MCF 10A (cell line): ENCODE measurements around the gene TMEM169. TPM values are rescaled to one million over a fixed set of nuclear protein-coding genes. Genes with fewer than 3 reads are reported as not detected.

ENCODE experiments used
- BruUV-seq: library from RNA; stranded (reverse); fragments of 400-500 nt; replicated peaks from 2 replicates; lab custom pipeline; 2021; lab: Mats Ljungman, UMichigan
- CTCF ChIA-PET: fragments of 300-600 bp; sonication (Branson Sonifier 250); formaldehyde crosslinking; extraction: SDS; loops from one replicate; lab custom pipeline; 2021; ENCODE audit warnings: antibody characterized with exemption, inconsistent platforms; lab: Yijun Ruan, JAX
- POLR2A ChIA-PET: fragments of 300-600, 350-650 bp; sonication (Branson Sonifier 250); formaldehyde crosslinking; extraction: SDS; loops from one replicate; lab custom pipeline; 2020; ENCODE audit warnings: antibody characterized with exemption, inconsistent platforms; lab: Yijun Ruan, JAX
- DNase-seq: peaks from one replicate; pipeline ENCODE4 v3.0.0-alpha.2; 2018; ENCODE audit not compliant: unreplicated experiment
- H3K27ac Mint-ChIP-seq: one replicate; pipeline ENCODE4 v1.8.0; 2022; ENCODE audit warnings: mild to moderate bottlenecking, low read depth, mixed read lengths; ENCODE audit not compliant: unreplicated experiment
- H3K27me3 Mint-ChIP-seq: one replicate; pipeline ENCODE4 v1.8.0; 2022; ENCODE audit warnings: mixed read lengths; ENCODE audit not compliant: insufficient read depth, unreplicated experiment
- H3K36me3 Mint-ChIP-seq: one replicate; pipeline ENCODE4 v1.8.0; 2022; ENCODE audit warnings: mild to moderate bottlenecking, moderate library complexity, mixed read lengths; ENCODE audit not compliant: insufficient read depth, unreplicated experiment
- H3K4me1 Mint-ChIP-seq: one replicate; pipeline ENCODE4 v1.8.0; 2022; ENCODE audit warnings: mixed read lengths; ENCODE audit not compliant: insufficient read depth, unreplicated experiment
- H3K4me3 Mint-ChIP-seq: one replicate; pipeline ENCODE4 v1.8.0; 2022; ENCODE audit warnings: mild to moderate bottlenecking, moderate library complexity, mixed read lengths; ENCODE audit not compliant: unreplicated experiment
- H3K9me3 Mint-ChIP-seq: one replicate; pipeline ENCODE4 v1.8.0; 2022; ENCODE audit warnings: mixed read lengths; ENCODE audit not compliant: unreplicated experiment
- intact Hi-C: fragments of 100-400 bp; cut with micrococcal nuclease; formaldehyde crosslinking; loops from 2 replicates; pipeline ENCODE4 v1.14.1; 2022
- total RNA-seq: library from RNA; stranded (reverse); gene quantifications from 2 replicates; pipeline ENCODE4 v1.2.3, GENCODE V29; 2022
- TF ChIP-seq, protein P1 (sequence below): fragments of 200-600 bp; IDR thresholded peaks from one replicate; pipeline ENCODE4 v1.8.0; 2022; ENCODE audit warnings: antibody characterized with exemption, mild to moderate bottlenecking; ENCODE audit not compliant: unreplicated experiment

Gene TMEM169
- total RNA-seq, 1 experiment from 2014 or later, result 0.35 TPM

- ChIA-PET POLR2A (no interaction called here), CTCF (interaction anchor here (1.1 to 2.4 kb wide), 2 partner anchors 18 to 29 kb away, joined by 4 to 16 read pairs; no protein-coding TSS in a partner anchor)
- Mint-ChIP-seq H3K4me3 (no peak overlapping the region), H3K27me3 (no peaks in the 10 kb centered on the region), H3K36me3 (peaks cover 6% of the 10 kb centered on the region), H3K27ac (no peak overlapping the region), H3K4me1 (no peaks in the 10 kb centered on the region), H3K9me3 (no peaks in the 10 kb centered on the region)
- TF ChIP-seq, protein P1, sequence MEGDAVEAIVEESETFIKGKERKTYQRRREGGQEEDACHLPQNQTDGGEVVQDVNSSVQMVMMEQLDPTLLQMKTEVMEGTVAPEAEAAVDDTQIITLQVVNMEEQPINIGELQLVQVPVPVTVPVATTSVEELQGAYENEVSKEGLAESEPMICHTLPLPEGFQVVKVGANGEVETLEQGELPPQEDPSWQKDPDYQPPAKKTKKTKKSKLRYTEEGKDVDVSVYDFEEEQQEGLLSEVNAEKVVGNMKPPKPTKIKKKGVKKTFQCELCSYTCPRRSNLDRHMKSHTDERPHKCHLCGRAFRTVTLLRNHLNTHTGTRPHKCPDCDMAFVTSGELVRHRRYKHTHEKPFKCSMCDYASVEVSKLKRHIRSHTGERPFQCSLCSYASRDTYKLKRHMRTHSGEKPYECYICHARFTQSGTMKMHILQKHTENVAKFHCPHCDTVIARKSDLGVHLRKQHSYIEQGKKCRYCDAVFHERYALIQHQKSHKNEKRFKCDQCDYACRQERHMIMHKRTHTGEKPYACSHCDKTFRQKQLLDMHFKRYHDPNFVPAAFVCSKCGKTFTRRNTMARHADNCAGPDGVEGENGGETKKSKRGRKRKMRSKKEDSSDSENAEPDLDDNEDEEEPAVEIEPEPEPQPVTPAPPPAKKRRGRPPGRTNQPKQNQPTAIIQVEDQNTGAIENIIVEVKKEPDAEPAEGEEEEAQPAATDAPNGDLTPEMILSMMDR, result no peak
- DNase-seq, result no peak
- no TSS peak for BruUV-seq
- intact Hi-C loops, result no loop called here
Observed at GRCh38 chr2:216052420-216052819, 29.3 kb upstream of the TMEM169 start.

- CTCF ChIA-PET, result interaction anchor here (1.2 to 1.6 kb wide), 2 partner anchors 22 to 107 kb away, joined by 4 to 6 read pairs; no protein-coding TSS in a partner anchor
Observed at GRCh38 chr2:216055680-216056079, 26.0 kb upstream of the TMEM169 start.

DNA sequence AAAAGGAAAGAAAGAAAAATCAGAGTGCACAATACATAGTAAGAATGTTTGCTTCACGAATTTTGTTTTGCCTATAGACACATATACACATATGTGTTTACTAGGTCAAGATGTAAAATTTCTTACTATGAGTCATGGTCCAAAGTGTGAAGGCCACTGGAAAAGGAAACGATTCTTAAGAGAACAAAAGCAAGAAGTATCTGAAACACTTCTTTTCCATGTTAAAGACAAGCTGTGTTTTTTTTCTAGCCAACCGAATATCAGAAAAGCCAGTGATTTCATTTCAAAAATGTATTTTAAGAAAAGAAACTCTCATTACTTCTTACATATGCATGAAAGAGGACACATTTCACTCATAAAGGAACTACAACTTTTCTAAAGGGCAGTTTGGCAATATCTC, 25.0 kb upstream of the TMEM169 start:
- peaks cover 5% of the 10 kb centered on the region for H3K4me1 Mint-ChIP-seq
- H3K27ac Mint-ChIP-seq, result no peak overlapping the region
- POLR2A ChIA-PET, result no interaction called here

More at GRCh38 chr2:216055680-216056079, 26.0 kb upstream of the TMEM169 start:
- H3K27ac Mint-ChIP-seq, result no peak overlapping the region
- intact Hi-C loops, result no loop called here
- H3K27me3 Mint-ChIP-seq, result no peaks in the 10 kb centered on the region
- peaks cover 5% of the 10 kb centered on the region for H3K4me1 Mint-ChIP-seq
- peaks cover under 1% of the 10 kb centered on the region for H3K36me3 Mint-ChIP-seq
- no peak for DNase-seq
- no peaks in the 10 kb centered on the region for H3K9me3 Mint-ChIP-seq
- BruUV-seq, result no TSS peak
- POLR2A ChIA-PET, result no interaction called here
- no peak overlapping the region for H3K4me3 Mint-ChIP-seq
- TF ChIP-seq, protein P1, result no peak

DNA sequence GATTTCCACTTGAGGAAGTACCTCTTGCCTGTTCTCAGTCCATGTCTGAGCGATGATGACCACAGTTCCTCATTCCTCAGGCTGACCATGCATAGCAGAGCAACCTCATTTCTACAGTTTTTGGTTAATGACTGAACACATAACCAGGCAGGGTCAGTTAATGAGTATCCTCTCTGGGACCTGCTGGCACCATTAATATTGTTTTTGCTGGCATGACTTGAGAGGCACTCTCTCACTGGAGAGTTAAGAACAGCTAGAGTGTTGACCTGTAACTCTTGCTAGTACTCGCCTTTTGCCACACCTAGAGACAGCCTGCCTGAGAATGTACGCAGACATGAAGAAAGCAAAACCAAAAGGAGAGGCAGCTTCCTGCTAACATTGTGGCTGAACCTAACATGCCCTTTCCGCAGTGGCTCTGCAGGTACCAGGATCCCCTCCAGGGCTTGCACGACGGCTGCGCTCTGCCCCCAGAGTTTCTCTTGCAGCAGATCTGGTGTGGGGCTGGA, 24.0 kb upstream of the TMEM169 start:
- Mint-ChIP-seq H3K27me3 (no peaks in the 10 kb centered on the region), H3K9me3 (no peaks in the 10 kb centered on the region), H3K4me1 (peaks cover 5% of the 10 kb centered on the region), H3K27ac (peak overlapping the region; percentile 28), H3K4me3 (no peak overlapping the region), H3K36me3 (peaks cover 14% of the 10 kb centered on the region)
- TF ChIP-seq, protein P1, result no peak
- CTCF ChIA-PET, result interaction anchor here (1.4 to 2.8 kb wide), 2 partner anchors 24 to 35 kb away, joined by 5 to 23 read pairs; no protein-coding TSS in a partner anchor
- intact Hi-C loops, result no loop called here
- BruUV-seq, result no TSS peak
- DNase-seq, result no peak
- POLR2A ChIA-PET, result interaction anchor here (0.6 kb wide), 1 partner anchor 839 kb away, joined by 3 read pairs; no protein-coding TSS in a partner anchor

More for the DNA sequence above, 25.0 kb upstream of the TMEM169 start:
- CTCF ChIA-PET, result interaction anchor here (0.6 kb wide), 1 partner anchor 51 kb away, joined by 3 read pairs; no protein-coding TSS in a partner anchor
- intact Hi-C loops, result no loop called here
- Mint-ChIP-seq H3K9me3 (no peaks in the 10 kb centered on the region), H3K36me3 (peaks cover 8% of the 10 kb centered on the region), H3K27me3 (no peaks in the 10 kb centered on the region), H3K4me3 (no peak overlapping the region)
- BruUV-seq, result no TSS peak
- TF ChIP-seq, protein P1, result no peak
- no peak for DNase-seq
